NCI-H2227 (cell line): ENCODE measurements around the gene FGFRL1.
"Not testable (repeated sequence)": the region's sequence is repeated elsewhere in the genome, so short reads cannot be mapped to it uniquely, and the experiment has no call there.

Experiments used
- DNase-seq: peaks from one replicate; lab custom pipeline; 2025; ENCODE audit not compliant: unreplicated experiment; lab: John Stamatoyannopoulos, UW

FGFRL1 gene

DNA sequence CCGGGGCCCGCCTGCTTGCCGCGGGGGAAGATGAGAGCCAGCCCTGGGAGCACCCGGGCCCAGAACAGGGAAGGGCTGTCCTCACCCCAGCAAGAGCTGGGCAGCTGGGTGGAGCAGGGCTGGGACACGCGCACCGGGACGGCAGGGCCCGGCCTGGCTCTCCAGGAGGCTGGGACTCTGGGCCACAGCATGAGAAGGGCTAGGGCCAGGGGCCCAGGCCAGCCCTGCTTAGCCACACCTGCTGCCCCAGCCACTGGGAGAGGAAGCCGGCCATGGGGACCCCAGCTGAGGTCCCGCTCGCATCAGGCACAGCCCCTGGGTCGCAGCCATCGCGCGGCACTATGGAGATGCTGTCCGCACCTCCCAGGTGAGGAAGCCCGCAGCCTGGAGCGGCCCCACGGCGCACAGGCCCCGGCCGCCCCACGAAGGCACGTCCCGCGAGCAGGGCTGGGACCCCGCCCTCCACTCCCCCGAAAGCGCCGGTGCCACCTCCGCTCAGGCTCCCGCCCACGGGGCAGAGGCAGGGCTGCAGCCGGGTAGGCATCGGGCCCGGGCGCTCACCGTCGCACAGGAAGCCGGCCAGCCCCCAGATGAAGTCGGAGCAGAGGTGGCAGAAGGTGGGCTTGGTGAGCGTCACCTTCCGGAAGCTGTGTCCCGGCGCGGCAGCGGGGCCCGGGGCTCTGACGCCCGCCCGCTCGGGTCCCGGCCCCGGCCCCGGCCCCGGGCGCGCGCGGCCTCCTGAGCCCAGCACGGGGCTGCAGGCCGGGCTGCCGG is 38.6 kb upstream of the FGFRL1 start:
- peak; percentile 36 for DNase-seq

DNA sequence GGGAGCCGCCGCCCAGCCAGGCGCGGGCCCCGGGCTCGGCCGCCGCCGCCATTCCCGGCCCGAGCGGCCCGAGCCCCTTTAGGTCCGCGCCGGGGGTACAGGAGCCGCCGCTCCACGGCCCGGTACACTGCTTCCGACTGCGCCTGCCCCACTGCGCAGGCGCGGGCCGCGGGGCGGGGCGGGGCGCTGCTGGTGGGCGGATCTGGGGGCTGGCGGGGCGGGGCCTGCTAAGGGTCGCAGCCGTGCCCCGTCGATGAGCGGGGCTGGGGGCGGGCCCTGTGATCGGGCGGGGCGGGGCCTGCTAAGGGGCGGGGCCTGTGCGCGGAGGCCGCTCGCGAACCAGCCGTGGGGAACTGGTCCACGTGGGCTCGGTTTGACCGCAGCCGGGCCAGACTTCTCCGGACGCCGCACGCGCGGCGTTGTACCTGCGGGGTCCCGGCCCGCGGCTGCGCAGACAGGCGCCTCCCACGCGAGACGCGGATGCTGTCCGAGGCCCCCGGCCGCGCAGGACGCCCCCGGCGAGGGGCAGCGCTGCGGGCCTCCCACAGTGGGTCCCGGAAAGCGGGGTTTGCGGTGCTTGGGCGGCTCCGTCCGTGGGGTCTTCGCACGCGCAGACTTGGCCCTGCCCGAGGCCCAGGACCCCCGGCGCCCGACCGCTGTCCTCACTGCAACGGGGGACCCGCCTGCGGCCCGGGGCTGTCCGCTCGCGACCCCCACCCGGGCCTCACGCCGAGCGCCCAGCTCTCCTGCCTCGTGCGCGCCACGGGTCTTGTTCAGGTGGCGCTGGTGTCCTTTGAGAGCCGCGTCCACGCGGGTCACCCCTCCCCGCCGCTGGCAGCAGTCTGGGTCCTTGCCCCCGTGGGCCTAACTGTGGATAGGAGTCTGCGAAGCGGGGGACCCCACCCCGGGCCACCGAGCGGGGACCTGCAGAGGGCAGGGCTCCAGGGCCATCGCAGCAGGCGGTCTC is 37.7 kb upstream of the FGFRL1 start, which contains the start of gene DGKQ:
Gene DGKQ, minus strand, starts transcription at position 139 of the 967 bp plus-strand sequence. Its CDS starts 87 bp downstream, at position 52.
- DNase-seq = peak; percentile 75

DNA sequence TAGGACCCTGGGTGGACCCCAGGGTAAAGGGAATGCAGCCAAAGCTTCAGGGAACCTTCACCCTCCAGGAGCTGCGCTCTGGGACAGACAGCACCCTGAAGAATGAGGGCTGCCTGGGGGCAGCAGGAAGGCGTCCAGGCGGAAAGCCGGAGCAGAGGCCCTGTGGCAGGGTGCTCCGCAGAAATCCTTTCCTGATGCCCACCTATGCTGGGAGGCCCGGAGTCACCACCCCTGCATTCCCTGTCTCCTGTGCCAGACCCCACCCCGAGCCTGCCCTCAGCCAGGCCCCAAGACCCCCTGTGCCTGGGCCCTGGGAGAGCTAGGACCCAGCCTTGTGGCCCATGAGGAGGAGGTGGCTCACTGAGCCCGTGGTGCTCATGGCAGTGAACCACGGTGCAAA is 36.8 kb upstream of the FGFRL1 start:
- DNase-seq = no peak

DNA sequence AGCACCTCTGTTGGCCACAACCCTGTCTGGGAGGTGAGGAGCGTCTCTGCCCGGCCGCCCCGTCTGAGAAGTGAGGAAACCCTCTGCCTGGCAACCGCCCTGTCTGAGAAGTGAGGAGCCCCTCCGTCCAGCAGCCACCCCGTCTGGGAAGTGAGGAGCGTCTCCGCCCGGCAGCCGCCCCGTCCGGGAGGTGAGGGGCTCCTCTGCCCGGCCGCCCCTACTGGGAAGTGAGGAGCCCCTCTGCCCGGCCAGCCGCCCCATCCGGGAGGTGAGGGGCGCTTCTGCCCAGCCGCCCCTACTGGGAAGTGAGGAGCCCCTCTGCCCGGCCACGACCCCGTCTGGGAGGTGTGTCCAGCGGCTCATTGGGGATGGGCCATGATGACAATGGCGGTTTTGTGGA is 35.4 kb upstream of the FGFRL1 start:
- not testable (repeated sequence) for DNase-seq

DNA sequence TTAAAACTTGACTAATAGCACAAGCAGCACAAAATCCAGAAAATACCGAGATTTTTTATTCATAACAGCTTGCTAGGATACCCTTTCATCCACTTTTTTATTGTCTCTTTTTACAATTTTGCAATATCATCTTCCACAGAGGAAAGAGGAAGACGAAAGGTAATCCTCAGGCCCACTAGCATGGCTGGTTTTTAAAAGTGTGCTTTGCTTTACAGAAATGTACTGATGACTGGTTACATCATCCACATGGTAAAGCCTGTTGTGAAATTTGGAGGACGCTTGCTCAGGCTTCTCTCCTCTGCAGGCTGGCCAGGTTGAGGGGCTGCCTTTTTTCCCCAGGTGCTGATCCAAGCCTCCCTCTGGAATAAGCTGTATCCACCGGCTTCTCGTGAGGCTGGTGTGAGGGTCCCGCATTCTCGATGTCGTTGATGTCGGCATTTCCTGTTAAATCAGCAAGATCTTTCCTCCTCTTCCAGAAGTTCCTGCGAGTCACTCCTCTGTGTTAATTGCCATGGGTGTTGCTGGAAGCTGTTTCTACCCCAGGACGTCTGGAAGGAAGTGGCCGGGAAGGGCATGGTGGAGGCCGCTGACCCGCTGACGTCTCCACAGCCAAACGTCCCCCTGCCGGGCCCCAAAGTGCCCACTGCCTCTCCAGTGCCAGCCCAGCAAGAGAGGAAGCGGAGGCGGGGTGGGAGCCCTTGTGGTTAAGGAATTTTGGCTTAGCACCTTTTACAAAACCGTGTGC is 32.3 kb upstream of the FGFRL1 start:
- DNase-seq = no peak

DNA sequence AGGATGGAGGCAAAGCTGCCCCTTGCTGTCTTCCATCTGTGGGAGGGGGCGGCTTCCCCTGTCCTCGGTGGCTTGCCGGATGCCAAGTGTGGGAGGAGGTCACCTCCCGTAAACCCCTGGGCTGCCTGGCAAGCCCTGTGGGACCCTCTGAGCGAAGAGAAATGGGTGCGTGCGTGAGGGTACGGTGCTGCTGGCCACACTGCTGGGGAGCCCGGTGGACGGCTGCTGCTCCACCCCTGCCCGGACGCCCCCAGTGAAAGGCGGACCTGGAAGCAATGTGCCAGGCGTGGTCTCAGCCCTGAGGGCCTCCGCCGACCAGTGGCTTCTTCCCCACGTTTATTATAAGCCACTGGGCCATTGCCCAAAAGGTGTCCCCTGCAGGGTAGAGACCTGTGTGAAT is 29.1 kb upstream of the FGFRL1 start:
- no peak for DNase-seq

DNA sequence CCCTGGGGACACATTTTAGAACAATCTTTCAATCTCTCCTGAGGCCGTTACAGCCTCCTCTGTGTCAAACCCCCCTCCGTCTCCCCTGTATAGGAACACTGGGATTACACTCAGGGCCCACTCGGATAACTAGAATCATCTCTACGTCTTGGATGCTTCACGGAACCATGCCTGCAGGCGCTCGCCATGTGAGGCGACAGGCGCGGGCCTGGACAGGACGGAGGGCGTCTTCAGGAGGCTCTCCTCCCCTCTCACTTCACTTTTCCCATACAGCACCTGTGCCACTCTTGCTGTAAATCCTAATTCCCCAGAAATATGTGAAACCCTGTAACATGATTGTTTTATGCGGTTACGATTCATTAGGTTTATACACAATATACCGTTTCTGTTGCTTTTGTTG is 28.6 kb upstream of the FGFRL1 start:
- DNase-seq = no peak

DNA sequence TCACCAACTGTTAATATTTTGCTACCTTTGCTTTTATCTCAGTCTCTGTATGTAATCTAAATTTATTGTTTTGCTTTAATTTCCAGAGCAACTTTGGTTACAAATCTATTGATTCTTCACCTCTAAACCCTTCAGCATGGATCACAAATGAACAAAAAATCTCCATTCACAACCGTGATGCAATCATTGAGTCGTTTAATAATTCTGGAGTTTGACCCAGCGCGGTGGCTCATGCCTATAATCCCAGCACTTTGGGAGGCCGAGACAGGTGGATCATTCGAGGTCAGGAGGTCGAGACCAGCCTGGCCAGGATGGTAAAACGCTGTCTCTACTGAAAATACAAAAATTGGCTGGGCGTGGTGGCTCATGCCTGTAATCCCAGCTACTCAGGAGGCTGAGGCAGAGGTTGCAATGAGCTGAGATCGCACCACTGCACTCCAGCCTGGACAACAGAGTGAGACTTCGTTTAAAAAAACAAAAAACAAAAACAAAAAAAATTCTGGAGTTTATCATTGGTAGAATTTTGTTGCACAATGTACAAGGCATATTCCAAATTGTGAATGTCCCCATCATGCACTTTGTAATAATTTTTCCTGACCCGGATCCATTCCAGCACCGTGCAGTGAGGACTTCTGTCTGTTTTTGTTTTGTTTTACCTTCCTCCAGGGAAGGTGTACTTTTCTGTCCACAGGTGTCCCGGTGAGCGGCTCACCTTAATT is 26.9 kb upstream of the FGFRL1 start:
- no peak for DNase-seq

DNA sequence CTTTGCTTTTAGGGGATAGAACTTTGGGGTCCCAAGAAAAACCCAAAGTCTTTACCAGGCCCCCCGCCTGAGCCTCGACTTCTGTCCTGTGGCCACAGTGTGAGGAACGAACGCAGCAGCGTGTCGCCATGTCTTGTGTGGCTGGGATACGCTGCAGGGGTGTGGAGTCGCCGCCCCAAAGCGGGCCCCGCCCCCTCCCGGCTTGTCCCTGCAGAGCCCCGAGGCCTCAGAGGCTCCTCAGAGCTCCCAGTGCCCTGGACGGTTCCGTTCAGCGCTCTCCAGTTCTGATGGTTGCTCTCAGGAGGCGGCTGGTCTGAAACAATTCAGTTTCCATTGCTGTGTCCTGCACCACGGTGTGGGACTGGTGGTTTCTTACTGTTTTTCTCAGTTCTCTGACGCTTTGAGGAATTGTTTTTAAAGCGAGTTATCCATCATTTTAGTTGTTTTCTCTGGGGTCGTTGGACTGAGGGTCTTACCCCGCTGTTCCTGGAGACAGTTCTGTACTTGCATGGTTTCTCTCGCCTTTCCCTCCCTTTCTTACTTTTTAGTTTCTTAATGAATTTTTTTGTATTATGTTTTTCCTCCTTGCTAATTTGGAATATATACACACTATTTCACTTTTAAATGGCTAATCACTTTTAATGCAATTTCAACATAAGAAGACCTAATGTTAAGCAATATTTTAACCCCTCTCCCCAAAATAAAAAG is 26.1 kb upstream of the FGFRL1 start:
- DNase-seq = peak; percentile 58

DNA sequence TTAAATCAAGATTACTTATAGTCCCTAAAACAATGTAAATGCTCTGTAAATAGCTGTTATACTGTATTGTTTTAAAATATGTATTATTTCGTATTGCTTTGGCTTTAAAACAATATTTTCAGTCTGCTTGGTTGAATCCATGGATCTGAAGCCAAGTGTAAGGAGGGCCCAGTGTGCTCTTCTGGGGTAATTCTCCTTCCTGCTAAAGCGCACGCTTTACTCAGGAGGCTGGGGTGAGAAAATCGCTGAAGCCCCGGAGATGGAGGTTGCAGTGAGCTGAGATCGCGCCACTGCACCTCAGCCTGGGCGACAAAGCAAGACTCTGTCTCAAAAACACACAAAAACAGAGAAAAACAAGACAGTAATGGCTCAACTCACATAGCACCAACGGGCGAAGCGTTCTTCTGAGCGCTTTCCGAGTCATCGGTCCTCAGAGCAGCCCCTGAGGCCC is 25.0 kb upstream of the FGFRL1 start:
- peak; percentile 51 for DNase-seq

DNA sequence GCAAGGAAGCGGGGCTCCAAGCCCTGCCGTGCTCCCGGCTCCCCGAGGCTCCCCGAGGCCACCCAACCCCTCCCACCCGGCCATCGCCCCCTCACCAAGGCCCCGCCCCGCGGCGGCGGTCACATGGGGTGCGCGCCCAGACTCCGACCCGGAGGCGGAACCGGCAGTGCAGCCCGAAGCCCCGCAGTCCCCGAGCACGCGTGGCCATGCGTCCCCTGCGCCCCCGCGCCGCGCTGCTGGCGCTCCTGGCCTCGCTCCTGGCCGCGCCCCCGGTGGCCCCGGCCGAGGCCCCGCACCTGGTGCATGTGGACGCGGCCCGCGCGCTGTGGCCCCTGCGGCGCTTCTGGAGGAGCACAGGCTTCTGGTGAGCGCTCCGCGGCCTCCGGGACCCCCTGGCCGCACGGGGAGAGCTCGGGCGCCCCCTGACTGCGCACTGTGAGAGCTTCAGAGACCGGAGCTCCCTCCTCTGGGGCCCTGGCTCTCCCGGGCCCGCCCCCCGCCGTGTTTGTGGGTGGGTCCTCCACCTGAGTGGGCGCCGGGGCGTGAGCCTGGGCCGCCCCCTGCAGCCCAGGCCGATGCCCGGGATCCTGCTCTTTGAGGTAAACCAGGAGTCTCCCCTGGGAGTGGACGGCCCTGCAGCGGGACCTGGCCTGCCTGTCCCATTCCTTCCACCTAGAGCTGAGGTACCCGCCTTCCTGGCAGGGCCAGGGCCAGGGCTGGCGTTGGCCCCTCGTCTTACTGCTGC is 24.4 kb upstream of the FGFRL1 start, which contains the start of gene IDUA:
Gene IDUA, plus strand, starts transcription at position 166 of the 745 bp plus-strand sequence. Its CDS starts 41 bp downstream, at position 207.
- peak; percentile 73 for DNase-seq

DNA sequence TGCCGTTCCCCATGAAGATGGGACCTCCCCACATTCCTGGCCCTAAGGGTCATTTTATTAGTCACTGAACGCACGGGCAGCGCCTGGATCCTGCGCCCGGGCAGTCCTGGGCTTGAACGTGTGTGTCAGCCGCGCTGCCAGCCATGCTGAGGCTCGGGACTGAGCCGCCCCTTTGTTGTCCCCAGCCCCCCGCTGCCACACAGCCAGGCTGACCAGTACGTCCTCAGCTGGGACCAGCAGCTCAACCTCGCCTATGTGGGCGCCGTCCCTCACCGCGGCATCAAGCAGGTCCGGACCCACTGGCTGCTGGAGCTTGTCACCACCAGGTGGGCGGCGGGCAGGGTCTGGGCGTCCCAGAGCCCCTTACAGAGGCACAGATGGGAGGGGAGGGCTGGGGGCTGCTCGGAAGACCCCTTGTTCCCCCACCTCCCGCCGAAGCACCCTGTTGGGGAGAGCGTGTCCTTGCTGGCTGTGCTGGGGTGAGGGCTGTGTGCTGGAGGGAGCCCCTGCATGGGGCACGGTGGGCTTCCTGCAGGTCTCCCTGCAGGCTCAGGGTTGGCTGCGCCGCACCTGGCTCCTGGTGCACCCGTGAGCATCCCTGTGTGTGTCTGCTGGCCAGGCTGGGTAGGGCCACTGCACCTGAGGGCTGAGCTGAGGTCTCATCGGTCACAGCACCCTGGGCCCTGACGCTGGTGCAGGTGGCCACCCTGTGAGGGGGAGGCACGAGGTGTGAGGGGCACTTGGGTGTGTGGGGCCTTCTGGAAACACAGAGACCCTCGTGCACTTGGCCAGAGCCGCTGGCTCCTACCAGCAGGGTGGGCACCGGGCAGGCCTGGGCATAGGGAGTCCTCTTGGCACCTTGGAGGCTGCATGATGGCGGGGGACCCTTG is 23.6 kb upstream of the FGFRL1 start:
- DNase-seq = no peak

DNA sequence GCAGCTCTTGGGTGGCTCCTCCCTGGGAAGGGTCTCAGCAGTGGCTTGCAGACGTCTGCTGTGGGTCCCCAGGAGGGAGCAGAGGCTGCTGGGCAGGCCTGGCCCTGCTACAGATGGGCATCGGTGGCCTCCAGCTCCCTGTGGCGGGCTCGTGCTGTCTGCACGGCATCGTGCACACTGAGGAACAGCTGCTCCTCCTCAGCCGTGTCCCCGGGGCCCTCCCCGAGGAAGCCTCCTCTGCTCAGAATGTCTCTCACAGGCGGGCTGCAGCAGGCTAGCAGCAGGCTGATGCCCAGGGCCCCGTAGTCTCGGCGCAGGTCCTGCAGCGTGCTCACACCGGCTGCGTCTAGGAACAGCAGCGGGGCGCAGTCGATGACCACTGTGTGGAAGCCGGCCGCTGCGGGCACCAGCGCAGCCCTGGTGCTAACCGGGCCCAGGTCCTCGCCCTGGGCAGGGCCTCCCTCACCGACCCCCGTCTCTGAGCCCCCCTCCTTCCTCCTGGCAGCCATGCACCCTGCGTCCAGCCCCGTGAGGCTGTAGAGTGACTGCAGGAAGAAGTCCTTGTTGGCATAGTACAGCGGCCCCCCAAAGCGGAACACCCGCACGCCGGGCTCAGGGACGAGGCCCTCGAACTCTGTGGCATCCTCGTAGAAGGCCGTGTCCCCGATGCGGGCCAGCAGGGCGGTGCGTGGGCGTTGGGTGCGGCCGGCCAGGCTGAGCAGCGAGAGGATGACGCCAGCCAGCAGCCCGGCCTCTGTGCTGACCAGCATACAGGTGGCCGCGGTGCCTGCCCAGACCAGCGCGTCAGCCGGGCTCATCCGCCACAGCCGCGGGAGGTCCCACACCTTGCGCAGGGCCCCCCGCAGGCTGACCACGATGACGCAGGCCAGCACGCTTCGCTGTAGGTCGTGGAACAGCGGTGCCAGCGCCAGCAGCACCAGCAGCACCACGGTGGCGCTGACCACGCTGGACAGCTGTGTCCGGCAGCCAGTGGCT is 22.4 kb upstream of the FGFRL1 start:
- no peak for DNase-seq

DNA sequence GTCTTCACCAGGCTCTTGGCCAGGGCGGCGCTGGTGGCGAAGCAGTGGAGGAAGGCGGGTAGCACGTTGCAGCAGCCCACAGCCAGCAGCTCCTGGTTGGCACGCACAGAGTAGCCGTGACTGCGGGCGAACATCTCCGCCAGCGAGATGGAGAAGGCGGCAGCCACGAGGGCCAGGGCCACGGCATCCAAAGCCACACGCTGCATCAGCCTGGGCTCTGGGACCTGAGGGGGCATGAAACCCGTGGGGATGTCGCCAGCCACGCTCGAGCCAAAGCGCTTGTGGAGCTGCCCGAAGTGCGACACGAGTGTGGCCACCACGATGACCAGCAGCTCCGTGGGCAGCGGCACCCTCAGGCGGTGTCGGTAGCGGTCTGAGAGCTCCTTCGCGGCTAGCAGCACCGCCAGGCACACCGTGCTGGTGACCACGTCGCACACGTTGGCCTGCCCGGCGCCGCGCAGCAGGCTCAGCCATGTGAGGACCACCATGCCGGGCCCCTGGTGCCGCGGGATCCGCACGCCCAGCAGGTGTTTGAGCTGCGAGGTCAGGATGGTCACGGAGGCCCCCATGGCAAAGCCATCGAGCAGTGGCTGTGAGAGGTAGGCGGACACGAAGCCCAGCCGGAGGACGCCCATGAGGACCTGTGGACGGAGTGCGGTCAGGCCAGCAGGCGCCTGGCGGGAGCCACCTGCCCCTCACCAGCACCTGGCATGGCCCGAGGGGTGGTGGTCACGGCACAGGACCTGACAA is 21.5 kb upstream of the FGFRL1 start:
- DNase-seq = no peak

DNA sequence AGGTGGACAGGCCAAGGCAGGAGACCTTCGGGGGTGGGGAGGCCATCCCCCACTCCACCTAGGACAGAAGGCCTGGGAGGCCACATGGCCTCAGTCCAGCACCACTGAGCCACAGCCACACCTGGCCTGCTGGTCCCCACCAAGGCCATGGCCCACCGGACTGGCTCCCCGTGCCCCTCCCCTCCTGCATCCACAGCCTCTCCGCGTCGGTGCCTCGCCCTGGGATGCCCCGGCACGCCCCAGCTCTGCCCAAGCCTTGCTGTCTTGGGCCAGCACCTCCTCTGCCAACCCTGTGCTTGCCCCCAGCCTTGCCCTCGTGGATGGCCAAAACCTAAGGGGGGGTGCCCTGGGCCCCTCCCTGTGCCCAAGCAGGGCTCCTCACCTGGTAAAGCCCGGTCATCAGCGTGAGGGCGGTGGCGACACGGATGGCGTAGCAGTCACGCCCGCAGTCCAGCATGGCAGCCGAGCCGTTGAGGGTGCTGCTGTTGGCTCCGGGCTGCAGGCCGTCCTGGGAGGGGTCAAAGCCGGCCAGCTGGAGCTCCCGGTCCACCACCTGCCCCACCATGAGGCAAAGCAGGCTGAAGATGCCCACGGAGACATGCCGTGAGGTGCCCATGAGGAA is 20.6 kb upstream of the FGFRL1 start:
- no peak for DNase-seq
